HCEC 1CT (cell line): ENCODE measurements around the gene B4GALNT4.
"Not testable (repeated sequence)": the region's sequence is repeated elsewhere in the genome, so short reads cannot be mapped to it uniquely, and the experiment has no call there.

Experiments
- DNase-seq: peaks from one replicate; pipeline ENCODE4 v3.0.0-alpha.2; 2017

The B4GALNT4 gene

GRCh38 chr11:409008-409599 lies 39.8 kb downstream of the B4GALNT4 start:
- no peak for DNase-seq

GRCh38 chr11:409600-410483 lies 40.5 kb downstream of the B4GALNT4 start:
- DNase-seq: no peak

GRCh38 chr11:410711-411110 lies 41.4 kb downstream of the B4GALNT4 start:
- not testable (repeated sequence) for DNase-seq

- DNase-seq: not testable (repeated sequence)
Measured at GRCh38 chr11:411520-411919, 42.2 kb downstream of the B4GALNT4 start.

GRCh38 chr11:412641-413119 lies 43.4 kb downstream of the B4GALNT4 start:
- no peak for DNase-seq

GRCh38 chr11:413120-414081 lies 44.1 kb downstream of the B4GALNT4 start:
- DNase-seq: no peak

GRCh38 chr11:414318-414857 lies 45.1 kb downstream of the B4GALNT4 start:
- DNase-seq: no peak

- no peak for DNase-seq
Measured at GRCh38 chr11:415640-416041, 46.3 kb downstream of the B4GALNT4 start.

- DNase-seq: no peak
Measured at GRCh38 chr11:416051-416756, 46.9 kb downstream of the B4GALNT4 start.

- DNase-seq: peak; percentile 15
Measured at GRCh38 chr11:416757-417621, 47.7 kb downstream of the B4GALNT4 start.

GRCh38 chr11:417652-418342 lies 48.5 kb downstream of the B4GALNT4 start:
- DNase-seq: no peak

- DNase-seq: no peak
Measured at GRCh38 chr11:418343-419247, 49.3 kb downstream of the B4GALNT4 start.

GRCh38 chr11:419248-420005 lies 50.1 kb downstream of the B4GALNT4 start:
- DNase-seq: no peak

- DNase-seq: no peak
Measured at GRCh38 chr11:420054-420910, 51.0 kb downstream of the B4GALNT4 start.

- no peak for DNase-seq
Measured at GRCh38 chr11:420911-421321, 51.6 kb downstream of the B4GALNT4 start.

- DNase-seq: no peak
Measured at GRCh38 chr11:422249-422656, 53.0 kb downstream of the B4GALNT4 start.

- DNase-seq: no peak
Measured at GRCh38 chr11:424232-424631, 54.9 kb downstream of the B4GALNT4 start.
